Measurements from ENCODE around the gene ABCA2. TPM values are rescaled to one million over a fixed set of nuclear protein-coding genes. Genes with fewer than 3 reads are reported as not detected.

Gene ABCA2
- total RNA-seq, 1 donor from 2014 or later = 68.3 TPM

Other genes starting within 250 kb of the ABCA2 start
- 39.2 and 72.2 TPM in 2 replicates for gene TMEM141, start 236.9 kb downstream of the ABCA2 start, total RNA-seq
- gene CCDC183, start 231.9 kb downstream of the ABCA2 start, total RNA-seq = 0.30 and 0.32 TPM in 2 replicates
- 46.3 and 70.5 TPM in 2 replicates for gene RABL6, start 220.3 kb downstream of the ABCA2 start, total RNA-seq
- gene AJM1, start 185.8 kb downstream of the ABCA2 start, total RNA-seq = 2.1 and 2.4 TPM in 2 replicates
- gene PHPT1, start 178.8 kb downstream of the ABCA2 start, total RNA-seq = 65.8 and 98.9 TPM in 2 replicates
- 2.7 and 4.0 TPM in 2 replicates for gene MAMDC4, start 175.9 kb downstream of the ABCA2 start, total RNA-seq
- gene EDF1, start 161.9 kb downstream of the ABCA2 start, total RNA-seq = 209 and 275 TPM in 2 replicates
- gene TRAF2, start 141.7 kb downstream of the ABCA2 start, total RNA-seq = 5.6 and 16.0 TPM in 2 replicates
- 142 and 159 TPM in 2 replicates for gene FBXW5, start 83.5 kb downstream of the ABCA2 start, total RNA-seq
- 0.59 TPM in 1 of 2 replicates, not detected in the other for gene C8G, start 83.0 kb downstream of the ABCA2 start, total RNA-seq
- gene LCN12, start 76.0 kb downstream of the ABCA2 start, total RNA-seq = 0.30 and 0.51 TPM in 2 replicates
- gene PTGDS, start 50.7 kb downstream of the ABCA2 start, total RNA-seq = 8.3 and 21.4 TPM in 2 replicates
- gene LCNL1, start 45.2 kb downstream of the ABCA2 start, total RNA-seq = 0.88 and 1.5 TPM in 2 replicates
- 13.5 and 17.8 TPM in 2 replicates for gene PAXX, start 35.8 kb downstream of the ABCA2 start, total RNA-seq
- gene CLIC3, start 31.7 kb downstream of the ABCA2 start, total RNA-seq = 2.5 and 3.3 TPM in 2 replicates
- gene FUT7, start 3.9 kb upstream of the ABCA2 start, total RNA-seq = under 0.01 TPM in 1 of 2 replicates, not detected in the other
- 27.3 and 49.4 TPM in 2 replicates for gene NPDC1, start 17.9 kb upstream of the ABCA2 start, total RNA-seq
- gene ENTPD2, start 25.8 kb upstream of the ABCA2 start, total RNA-seq = not detected in 2 replicates
- 0.89 and 5.7 TPM in 2 replicates for gene SAPCD2, start 42.3 kb upstream of the ABCA2 start, total RNA-seq
- gene UAP1L1, start 49.3 kb upstream of the ABCA2 start, total RNA-seq = 18.7 and 21.5 TPM in 2 replicates
- gene MAN1B1, start 58.7 kb upstream of the ABCA2 start, total RNA-seq = 176 and 185 TPM in 2 replicates
- 69.1 and 79.6 TPM in 2 replicates for gene DPP7, start 86.5 kb upstream of the ABCA2 start, total RNA-seq
- 0.09 TPM in 1 of 2 replicates, not detected in the other for gene GRIN1, start 110.9 kb upstream of the ABCA2 start, total RNA-seq
- not detected in 2 replicates for gene LRRC26, start 141.8 kb upstream of the ABCA2 start, total RNA-seq
- not detected in 2 replicates for gene TMEM210, start 143.8 kb upstream of the ABCA2 start, total RNA-seq
- 25.5 and 28.8 TPM in 2 replicates for gene ANAPC2, start 160.3 kb upstream of the ABCA2 start, total RNA-seq
- gene SSNA1, start 160.4 kb upstream of the ABCA2 start, total RNA-seq = 51.0 and 65.9 TPM in 2 replicates
- gene TPRN, start 172.5 kb upstream of the ABCA2 start, total RNA-seq = 6.2 and 8.9 TPM in 2 replicates
- 32.1 and 32.8 TPM in 2 replicates for gene TMEM203, start 177.4 kb upstream of the ABCA2 start, total RNA-seq
- 2.7 and 5.4 TPM in 2 replicates for gene NDOR1, start 177.5 kb upstream of the ABCA2 start, total RNA-seq
- gene RNF208, start 194.0 kb upstream of the ABCA2 start, total RNA-seq = 0.30 and 0.83 TPM in 2 replicates
- 0.30 and 0.46 TPM in 2 replicates for gene CYSRT1, start 196.9 kb upstream of the ABCA2 start, total RNA-seq
- not detected in 2 replicates for gene RNF224, start 199.3 kb upstream of the ABCA2 start, total RNA-seq
- gene SLC34A3, start 202.7 kb upstream of the ABCA2 start, total RNA-seq = under 0.01 TPM in 1 of 2 replicates, not detected in the other
- gene TUBB4B, start 213.1 kb upstream of the ABCA2 start, total RNA-seq = 60.9 and 219 TPM in 2 replicates
- not detected in 2 replicates for gene STPG3, start 223.0 kb upstream of the ABCA2 start, total RNA-seq
- gene NELFB, start 227.1 kb upstream of the ABCA2 start, total RNA-seq = 36.5 and 54.9 TPM in 2 replicates
- gene TOR4A, start 249.5 kb upstream of the ABCA2 start, total RNA-seq = 19.0 and 33.5 TPM in 2 replicates

All from smooth muscle cell of the umbilical artery (primary cell).